ENCODE data around the gene B3GNT7.

The B3GNT7 gene

GRCh38 chr2:231433990-231434389 is 38.5 kb downstream of the B3GNT7 start:
- H4K20me1 ChIP-seq (ENCODE audit: insufficient read depth, low read length, poor library complexity, severe bottlenecking) = no peaks in the 10 kb centered on the region
- H3F3A ChIP-seq (ENCODE audit: low read depth) = no peaks in the 10 kb centered on the region
- no peaks in the 10 kb centered on the region for H3K4me1 ChIP-seq (ENCODE audit: insufficient read depth, low read length, poor library complexity, severe bottlenecking)
- H3K79me2 ChIP-seq (ENCODE audit: insufficient read depth, low read length) = no peaks in the 10 kb centered on the region
- H3K4me2 ChIP-seq (ENCODE audit: low read depth, low read length, poor library complexity, severe bottlenecking) = no peak overlapping the region
- H3K9me3 ChIP-seq (ENCODE audit: insufficient read depth, low read depth, low read length) = no peaks in the 10 kb centered on the region
- no peak overlapping the region for H2AFZ ChIP-seq (ENCODE audit: low read length)
- no peak overlapping the region for H3K4me3 ChIP-seq (ENCODE audit: low read length, poor library complexity, severe bottlenecking)
- H3K9me2 ChIP-seq (replicated peaks; ENCODE audit: low read depth, low read length) = no peaks in the 10 kb centered on the region
- no peaks in the 10 kb centered on the region for H3K36me3 ChIP-seq (ENCODE audit: insufficient read depth, low read length)
- H3K27me3 ChIP-seq (ENCODE audit: insufficient read depth, low read length, poor library complexity, severe bottlenecking) = no peaks in the 10 kb centered on the region
- TF ChIP-seq CTCF (conservative IDR thresholded peaks at IDR 0.05; ENCODE audit: low read length) (no peak), EZH2phosphoT487 (IDR thresholded peaks at IDR 0.05; ENCODE audit: borderline replicate concordance) (no peak)
- H3K9ac ChIP-seq (ENCODE audit: low read depth, low read length, poor library complexity, severe bottlenecking) = no peak overlapping the region

- Histone ChIP-seq H3K4me3 (ENCODE audit: low read length, poor library complexity, severe bottlenecking) (no peak overlapping the region), H3K9me2 (replicated peaks; ENCODE audit: low read depth, low read length) (no peaks in the 10 kb centered on the region), H2AFZ (ENCODE audit: low read length) (no peak overlapping the region), H3K9ac (ENCODE audit: low read depth, low read length, poor library complexity, severe bottlenecking) (no peak overlapping the region), H3K4me1 (ENCODE audit: insufficient read depth, low read length, poor library complexity, severe bottlenecking) (no peaks in the 10 kb centered on the region), H3K27me3 (ENCODE audit: insufficient read depth, low read length, poor library complexity, severe bottlenecking) (no peaks in the 10 kb centered on the region), H3K4me2 (ENCODE audit: low read depth, low read length, poor library complexity, severe bottlenecking) (no peak overlapping the region), H3K9me3 (ENCODE audit: insufficient read depth, low read depth, low read length) (no peaks in the 10 kb centered on the region), H3K79me2 (ENCODE audit: insufficient read depth, low read length) (no peaks in the 10 kb centered on the region), H3K36me3 (ENCODE audit: insufficient read depth, low read length) (no peaks in the 10 kb centered on the region), H3F3A (ENCODE audit: low read depth) (no peaks in the 10 kb centered on the region), H4K20me1 (ENCODE audit: insufficient read depth, low read length, poor library complexity, severe bottlenecking) (no peaks in the 10 kb centered on the region)
- TF ChIP-seq EZH2phosphoT487 (IDR thresholded peaks at IDR 0.05; ENCODE audit: borderline replicate concordance) (no peak), CTCF (conservative IDR thresholded peaks at IDR 0.05; ENCODE audit: low read length) (no peak)
These were observed 41.4 kb downstream of the B3GNT7 start for GRCh38 chr2:231436957-231437356.

GRCh38 chr2:231449503-231450054 is 54.1 kb downstream of the B3GNT7 start:
- Histone ChIP-seq H3K4me2 (ENCODE audit: low read depth, low read length, poor library complexity, severe bottlenecking) (no peak overlapping the region), H3K9me2 (replicated peaks; ENCODE audit: low read depth, low read length) (no peaks in the 10 kb centered on the region), H3K9ac (ENCODE audit: low read depth, low read length, poor library complexity, severe bottlenecking) (no peak overlapping the region), H3K4me3 (ENCODE audit: low read length, poor library complexity, severe bottlenecking) (no peak overlapping the region), H3K4me1 (ENCODE audit: insufficient read depth, low read length, poor library complexity, severe bottlenecking) (no peaks in the 10 kb centered on the region), H3F3A (ENCODE audit: low read depth) (peaks cover 16% of the 10 kb centered on the region), H3K36me3 (ENCODE audit: insufficient read depth, low read length) (peaks cover 24% of the 10 kb centered on the region; the same call in 1 of the 2 replicates), H4K20me1 (ENCODE audit: insufficient read depth, low read length, poor library complexity, severe bottlenecking) (no peaks in the 10 kb centered on the region), H2AFZ (ENCODE audit: low read length) (no peak overlapping the region), H3K79me2 (ENCODE audit: insufficient read depth, low read length) (no peaks in the 10 kb centered on the region), H3K27me3 (ENCODE audit: insufficient read depth, low read length, poor library complexity, severe bottlenecking) (no peaks in the 10 kb centered on the region), H3K9me3 (ENCODE audit: insufficient read depth, low read depth, low read length) (no peaks in the 10 kb centered on the region)
- TF ChIP-seq CTCF (conservative IDR thresholded peaks at IDR 0.05; ENCODE audit: low read length) (no peak), EZH2phosphoT487 (IDR thresholded peaks at IDR 0.05; ENCODE audit: borderline replicate concordance) (no peak)

Data from Loucy (cell line).